ENCODE data around the gene USP17L17.
"Not testable (repeated sequence)": the region's sequence is repeated elsewhere in the genome, so short reads cannot be mapped to it uniquely, and the experiment has no call there.

USP17L17 gene

GRCh38 chr4:9243579-9243978, at the start of gene USP17L17:
TSS of gene USP17L17 (plus strand) at chr4:9243879. CDS start at chr4:9243879, 0 bp downstream.
- not testable (repeated sequence) for H3K27ac ChIP-seq

GRCh38 chr4:9210357-9210756, 33.3 kb upstream of the USP17L17 start, which contains the start of gene USP17L10:
TSS of gene USP17L10 (plus strand) at chr4:9210657. CDS start at chr4:9210657, 0 bp downstream.
- H3K27ac ChIP-seq, result not testable (repeated sequence)

GRCh38 chr4:9214701-9215100, 29.0 kb upstream of the USP17L17 start:
- H3K27ac ChIP-seq, result not testable (repeated sequence)

- not testable (repeated sequence) for H3K27ac ChIP-seq
Measured at GRCh38 chr4:9215105-9215504, 28.6 kb upstream of the USP17L17 start, which contains the start of gene USP17L11. TSS of gene USP17L11 (plus strand) at chr4:9215405. CDS start at chr4:9215405, 0 bp downstream.

GRCh38 chr4:9219852-9220251, 23.8 kb upstream of the USP17L17 start, which contains the start of gene USP17L12:
TSS of gene USP17L12 (plus strand) at chr4:9220152. CDS start at chr4:9220152, 0 bp downstream.
- not testable (repeated sequence) for H3K27ac ChIP-seq

- H3K27ac ChIP-seq, result not testable (repeated sequence)
Measured at GRCh38 chr4:9224596-9224995, 19.1 kb upstream of the USP17L17 start, which contains the start of gene USP17L13. TSS of gene USP17L13 (plus strand) at chr4:9224896. CDS start at chr4:9224896, 0 bp downstream.

GRCh38 chr4:9230249-9230648, 13.4 kb upstream of the USP17L17 start:
- H3K27ac ChIP-seq, result not testable (repeated sequence)

- not testable (repeated sequence) for H3K27ac ChIP-seq
Measured at GRCh38 chr4:9234085-9234484, 9.6 kb upstream of the USP17L17 start, which contains the start of gene USP17L15. TSS of gene USP17L15 (plus strand) at chr4:9234385. CDS start at chr4:9234385, 0 bp downstream.

GRCh38 chr4:9238461-9238860, 5.2 kb upstream of the USP17L17 start:
- not testable (repeated sequence) for H3K27ac ChIP-seq

GRCh38 chr4:9247953-9248680, 4.4 kb downstream of the USP17L17 start, which contains the start of gene USP17L18:
TSS of gene USP17L18 (plus strand) at chr4:9248630. CDS start at chr4:9248630, 0 bp downstream.
- not testable (repeated sequence) for H3K27ac ChIP-seq

GRCh38 chr4:9253078-9253477, 9.4 kb downstream of the USP17L17 start, which contains the start of gene USP17L19:
TSS of gene USP17L19 (plus strand) at chr4:9253378. CDS start at chr4:9253378, 0 bp downstream.
- H3K27ac ChIP-seq, result not testable (repeated sequence)

GRCh38 chr4:9257824-9258223, 14.1 kb downstream of the USP17L17 start, which contains the start of gene USP17L20:
TSS of gene USP17L20 (plus strand) at chr4:9258124. CDS start at chr4:9258124, 0 bp downstream.
- not testable (repeated sequence) for H3K27ac ChIP-seq

- not testable (repeated sequence) for H3K27ac ChIP-seq
Measured at GRCh38 chr4:9262572-9262971, 18.9 kb downstream of the USP17L17 start, which contains the start of gene USP17L21. TSS of gene USP17L21 (plus strand) at chr4:9262872. CDS start at chr4:9262872, 0 bp downstream.

GRCh38 chr4:9267319-9267718, 23.6 kb downstream of the USP17L17 start, which contains the start of gene USP17L22:
TSS of gene USP17L22 (plus strand) at chr4:9267619. CDS start at chr4:9267619, 0 bp downstream.
- not testable (repeated sequence) for H3K27ac ChIP-seq

- not testable (repeated sequence) for H3K27ac ChIP-seq
Measured at GRCh38 chr4:9271719-9272118, 28.0 kb downstream of the USP17L17 start.
